Common myeloid progenitor, CD34-positive (primary cell): ENCODE measurements around the gene TSSC4. TPM values are rescaled to one million over a fixed set of nuclear protein-coding genes. Genes with fewer than 3 reads are reported as not detected.
"Not testable (repeated sequence)": the region's sequence is repeated elsewhere in the genome, so short reads cannot be mapped to it uniquely, and the experiment has no call there.

Experiments used
- CTCF ChIA-PET: fragments of 350-600 bp; sonication (Branson Sonifier 250); formaldehyde crosslinking; loops from one replicate; lab custom pipeline; 2021; ENCODE audit warnings: antibody characterized with exemption; lab: Charles Lee
- POLR2A ChIA-PET: fragments of 350-600 bp; sonication (Branson Sonifier 250); formaldehyde crosslinking; loops from one replicate; lab custom pipeline; 2021; ENCODE audit warnings: antibody characterized with exemption; lab: Charles Lee
- DNase-seq, 3 donors: peaks; one replicate each; pipeline versions ENCODE4 v3.0.0 to v3.0.0-alpha.2; 2013
- H3K27ac ChIP-seq, 2 experiments: 1 replicate in 1 of 2; 2 replicates in 1 of 2; pipeline ENCODE4 v1.7.0; 2013; ENCODE audit warnings: inconsistent platforms in 2 of 2, low read length in 2 of 2, mild to moderate bottlenecking in 2 of 2, low read depth in 1 of 2, moderate library complexity in 1 of 2; ENCODE audit not compliant: severe bottlenecking in 2 of 2, insufficient read depth in 1 of 2, poor library complexity in 1 of 2
- H3K27me3 ChIP-seq, 5 experiments: replicated peaks in 2 of 5; 1 replicate in 3 of 5; 2 replicates in 2 of 5; pipeline versions ENCODE4 v1.6.1 to v1.7.0; 2013; ENCODE audit warnings: low read length in 4 of 5, mild to moderate bottlenecking in 2 of 5, moderate library complexity in 2 of 5, inconsistent platforms in 1 of 5; ENCODE audit not compliant: insufficient read depth in 5 of 5, control insufficient read depth in 4 of 5
- H3K36me3 ChIP-seq, 4 experiments: 1 replicate in 2 of 4; 2 replicates in 2 of 4; pipeline versions ENCODE4 v1.6.1 to v1.7.0; 2013; ENCODE audit warnings: low read length in 3 of 4, control low read depth in 1 of 4, mild to moderate bottlenecking in 1 of 4; ENCODE audit not compliant: control insufficient read depth in 4 of 4, insufficient read depth in 4 of 4
- H3K4me1 ChIP-seq, 4 experiments: 1 replicate in 3 of 4; 2 replicates in 1 of 4; pipeline versions ENCODE4 v1.6.1 to v1.7.1; 2013; ENCODE audit warnings: low read length in 3 of 4, mild to moderate bottlenecking in 3 of 4, control low read depth in 1 of 4, inconsistent platforms in 1 of 4, moderate library complexity in 1 of 4; ENCODE audit not compliant: control insufficient read depth in 4 of 4, insufficient read depth in 4 of 4; ENCODE audit errors: control extremely low read depth in 1 of 4
- H3K4me3 ChIP-seq, 7 experiments: 1 replicate in 4 of 7; 2 replicates in 3 of 7; pipeline versions ENCODE4 v1.5.1 to v1.7.0; 2013; ENCODE audit warnings: mild to moderate bottlenecking in 7 of 7, low read length in 6 of 7, moderate library complexity in 6 of 7, inconsistent platforms in 2 of 7, low read depth in 2 of 7, control low read depth in 1 of 7; ENCODE audit not compliant: insufficient read depth in 4 of 7, control insufficient read depth in 1 of 7; ENCODE audit errors: extremely low read depth in 1 of 7
- H3K9me3 ChIP-seq, 5 experiments: 1 replicate in 4 of 5; 2 replicates in 1 of 5; pipeline versions ENCODE4 v1.6.1 to v1.7.1; 2013; ENCODE audit warnings: low read length in 4 of 5, mild to moderate bottlenecking in 2 of 5, inconsistent platforms in 1 of 5, low read depth in 1 of 5, moderate library complexity in 1 of 5; ENCODE audit not compliant: control insufficient read depth in 4 of 5, insufficient read depth in 2 of 5; ENCODE audit errors: control extremely low read depth in 1 of 5
- WGBS: methylation state at CpG from one replicate; pipeline ENCODE4 v1.1.5; 2013; ENCODE audit not compliant: insufficient coverage; 5-methylcytosine and 5-hydroxymethylcytosine counted together
- polyA plus RNA-seq: library from polyadenylated mRNA; unstranded; fragments of 120-200 nt; gene quantifications from one replicate; pipeline ENCODE4 v1.2.1, GENCODE V29; 2013

Gene TSSC4
- 36.0 TPM for polyA plus RNA-seq

DNA sequence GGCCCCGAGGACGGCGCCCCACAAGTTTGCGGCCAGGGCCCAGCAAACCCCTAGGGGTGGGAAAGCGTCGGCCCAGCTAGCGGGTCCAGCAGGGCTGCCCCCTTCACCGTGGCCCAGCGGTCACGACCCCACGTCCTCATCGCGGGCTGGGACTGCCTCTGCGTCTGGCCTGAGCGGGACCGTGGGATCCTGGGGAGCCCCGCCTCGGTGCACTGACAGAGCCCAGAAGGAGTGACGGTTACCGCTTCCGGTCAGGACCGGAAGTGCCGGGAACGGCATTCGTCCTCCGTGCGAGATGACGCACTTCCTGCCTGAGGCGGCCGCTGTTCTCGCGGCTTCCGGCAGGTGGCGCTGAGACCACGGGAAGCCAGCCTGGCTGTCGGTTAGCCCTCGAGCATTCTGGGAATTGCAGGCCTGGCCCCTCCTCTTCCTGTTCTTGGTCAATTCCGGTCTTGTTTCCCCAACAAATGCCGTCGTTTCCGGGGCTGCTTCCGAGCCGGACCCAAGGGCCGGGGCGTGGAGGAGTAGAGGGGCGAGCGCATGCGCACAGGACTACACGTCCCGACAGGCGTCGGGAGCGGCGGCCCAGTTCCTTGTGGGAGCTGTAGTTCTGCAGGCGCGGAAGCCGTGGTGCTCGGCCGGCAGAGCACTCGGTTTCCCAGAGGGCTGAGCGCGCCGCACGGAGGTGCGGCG, at the start of gene TSSC4:
TSSC4 (plus strand) TSS at position 682 of the 693 bp plus-strand sequence. CDS start 1,884 bp downstream, outside the sequence.
- peak; percentile 100 for DNase-seq
- H3K9me3 ChIP-seq = no peaks in the 10 kb centered on the region
- CTCF ChIA-PET = interaction anchor here (0.6 to 9.9 kb wide), 15 partner anchors 8 to 201 kb away, joined by 3 to 90 read pairs (median 4); partner anchors contain the start of genes C11orf21, CD81 and TSPAN32
- WGBS = under 1% methylated on average over 56 of the region's 66 CpGs
- POLR2A ChIA-PET = interaction anchor here (0.6 to 3.1 kb wide), 9 partner anchors 12 to 1817 kb away, joined by 3 to 11 read pairs (median 4); partner anchors contain the start of genes C11orf21, CD81 and TSPAN32
- H3K4me3 ChIP-seq = peak within 1 kb of the TSS; percentile 90 to 100 (median 99)
- H3K36me3 ChIP-seq = peaks cover 2 to 46% (median 35%) of the 10 kb centered on the region in 4 experiments
- H3K27ac ChIP-seq = peak within 1 kb of the TSS; percentile 96 to 97
- H3K27me3 ChIP-seq = no peaks in the 10 kb centered on the region
- peaks cover 0 to 26% (median 25%) of the 10 kb centered on the region in 4 experiments for H3K4me1 ChIP-seq

DNA sequence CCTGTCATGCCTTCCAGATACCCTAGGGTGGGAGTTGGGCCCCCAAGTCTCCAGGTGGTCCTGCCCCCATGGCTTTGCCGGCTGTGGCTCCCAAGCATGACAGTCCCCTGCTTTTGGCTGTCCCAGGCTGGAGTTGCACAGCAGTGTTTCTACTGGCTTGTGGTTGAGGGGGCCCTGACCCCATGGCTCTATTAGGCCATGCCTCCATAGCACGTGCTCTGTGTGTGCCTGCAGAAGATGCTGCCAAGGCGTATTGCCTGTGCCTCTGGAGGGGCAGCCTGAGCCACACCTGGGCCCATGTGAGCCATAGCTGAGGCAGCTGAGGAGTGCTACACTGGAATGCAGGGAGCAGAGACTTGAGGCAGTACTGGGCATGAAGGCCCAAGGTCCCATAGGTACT, 48.8 kb upstream of the TSSC4 start:
- no peaks in the 10 kb centered on the region for H3K36me3 ChIP-seq
- CTCF ChIA-PET = interaction anchor here (1.1 kb wide), 1 partner anchor 35 kb away, joined by 4 read pairs; no protein-coding TSS in a partner anchor
- no peaks in the 10 kb centered on the region for H3K4me1 ChIP-seq
- peaks cover 0 to 7% (median 1%) of the 10 kb centered on the region in 5 experiments for H3K27me3 ChIP-seq
- H3K27ac ChIP-seq = no peak overlapping the region
- H3K9me3 ChIP-seq = peaks cover 0 to 13% (median 3%) of the 10 kb centered on the region in 5 experiments
- no peak for DNase-seq
- POLR2A ChIA-PET = no interaction called here
- 100% methylated on average over 2 of the region's 3 CpGs for WGBS
- no peak overlapping the region for H3K4me3 ChIP-seq

DNA sequence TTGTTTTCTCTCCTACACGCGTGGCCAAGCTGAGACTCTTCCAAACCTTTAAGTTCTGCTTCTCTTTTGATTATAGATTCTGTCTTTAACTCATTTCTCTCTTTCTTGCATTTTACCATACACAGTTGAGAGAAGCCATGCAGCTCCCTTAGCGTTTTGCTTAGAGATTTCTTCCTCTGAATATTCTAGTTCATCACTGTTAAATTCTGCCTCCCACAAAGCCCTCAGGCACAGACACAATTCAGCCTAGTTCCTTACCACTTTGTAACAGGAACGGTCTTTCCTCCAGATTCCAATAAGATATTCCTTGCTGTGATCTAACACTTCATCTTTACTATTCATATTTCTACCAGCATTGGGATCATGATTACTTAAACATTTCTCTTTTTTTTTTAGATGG, 48.1 kb upstream of the TSSC4 start:
- Histone ChIP-seq H3K9me3 (peaks cover 0 to 12% (median 3%) of the 10 kb centered on the region in 5 experiments), H3K27me3 (peaks cover 0 to 10% (median 2%) of the 10 kb centered on the region in 5 experiments), H3K27ac (no peak overlapping the region), H3K36me3 (no peaks in the 10 kb centered on the region), H3K4me3 (no peak overlapping the region), H3K4me1 (no peaks in the 10 kb centered on the region)
- no peak for DNase-seq
- 90% methylated on average over 4 of the region's 4 CpGs for WGBS
- POLR2A ChIA-PET = no interaction called here
- CTCF ChIA-PET = interaction anchor here (1.1 kb wide), 1 partner anchor 36 kb away, joined by 4 read pairs; no protein-coding TSS in a partner anchor

DNA sequence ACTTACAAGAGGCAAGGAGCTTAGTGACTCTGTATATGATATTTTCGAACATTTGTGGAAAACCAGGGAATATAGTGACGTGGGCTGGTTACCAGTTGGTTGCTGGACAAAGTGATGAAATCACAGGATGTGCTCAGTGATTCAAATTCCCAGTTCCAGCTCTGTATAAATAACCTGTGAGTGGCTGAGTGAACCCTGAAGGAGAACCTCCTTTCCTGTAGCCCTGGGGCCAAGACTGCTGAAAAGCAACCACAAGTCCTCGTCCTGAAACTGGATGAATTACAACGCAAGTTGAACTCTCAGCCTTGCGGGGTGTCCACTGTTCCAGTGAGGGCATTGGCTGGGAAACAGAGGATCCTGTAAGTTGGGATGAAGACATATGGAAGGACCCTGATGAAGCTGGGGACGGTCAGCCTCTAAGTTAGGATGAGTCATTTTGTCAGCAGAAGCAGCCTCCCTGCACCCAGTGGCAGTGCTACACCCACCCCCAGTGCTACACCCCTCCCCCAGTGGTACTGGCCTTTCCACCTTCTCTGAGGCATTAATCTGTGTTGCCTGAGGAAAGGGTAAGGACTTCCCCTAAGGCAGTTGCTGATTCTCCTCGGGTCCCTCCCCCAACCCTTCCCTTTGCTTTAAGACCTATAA, 45.4 kb upstream of the TSSC4 start:
- Histone ChIP-seq H3K27ac (no peak overlapping the region), H3K4me3 (no peak overlapping the region), H3K36me3 (no peaks in the 10 kb centered on the region), H3K4me1 (no peaks in the 10 kb centered on the region), H3K27me3 (peaks cover 0 to 10% (median 2%) of the 10 kb centered on the region in 5 experiments), H3K9me3 (no peaks in the 10 kb centered on the region)
- CTCF ChIA-PET = no interaction called here
- no peak for DNase-seq
- WGBS = 95% methylated on average over 4 of the region's 7 CpGs
- POLR2A ChIA-PET = no interaction called here

DNA sequence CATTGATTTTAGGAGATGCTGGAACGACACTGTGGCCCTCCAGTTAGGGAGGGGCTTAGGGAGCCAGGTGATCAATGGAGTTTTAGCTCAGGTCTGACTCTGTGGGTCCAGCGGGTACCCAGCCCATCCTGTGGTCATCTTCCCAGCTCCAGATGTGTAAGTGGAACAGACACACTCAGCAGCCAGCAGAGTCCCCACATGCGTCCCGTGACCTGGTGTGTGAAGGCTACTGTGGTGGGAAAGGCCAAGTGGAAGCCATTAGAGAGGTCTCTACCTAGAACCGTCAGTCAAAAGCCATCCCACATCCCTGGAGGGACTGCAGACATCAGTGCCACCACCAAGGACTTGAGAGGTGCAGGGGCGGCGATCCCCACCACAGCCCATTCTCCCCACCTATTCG, 43.3 kb upstream of the TSSC4 start:
- Histone ChIP-seq H3K4me3 (no peak overlapping the region), H3K4me1 (no peaks in the 10 kb centered on the region), H3K36me3 (no peaks in the 10 kb centered on the region), H3K27me3 (peaks cover 0 to 8% (median 0%) of the 10 kb centered on the region in 5 experiments), H3K9me3 (no peaks in the 10 kb centered on the region), H3K27ac (no peak overlapping the region)
- no peak for DNase-seq
- ChIA-PET CTCF (no interaction called here), POLR2A (no interaction called here)
- 71% methylated on average over 7 of the region's 8 CpGs for WGBS

DNA sequence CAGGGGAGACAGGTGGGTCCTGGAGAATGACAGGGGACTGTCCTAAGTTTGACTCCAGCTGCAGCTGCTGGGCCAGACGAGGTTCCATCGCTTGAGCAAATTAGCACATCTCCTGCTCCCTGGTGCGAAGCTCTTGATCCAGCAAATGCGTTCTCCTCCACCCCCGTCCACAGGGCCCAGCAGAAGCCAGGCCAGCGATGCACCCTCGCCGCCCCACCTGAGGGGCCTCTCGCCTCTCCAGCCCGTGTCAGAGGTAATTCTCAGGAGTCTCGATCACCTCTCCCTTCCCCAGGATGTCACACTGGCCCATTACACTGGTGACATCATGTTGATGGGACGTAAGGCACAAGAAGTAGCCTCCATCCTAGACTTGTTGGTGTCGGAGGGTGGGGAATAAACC, 42.9 kb upstream of the TSSC4 start:
- CTCF ChIA-PET, DNase-seq, H3K36me3 ChIP-seq, H3K4me3 ChIP-seq, POLR2A ChIA-PET, H3K4me1 ChIP-seq, H3K9me3 ChIP-seq, H3K27ac ChIP-seq: not testable (repeated sequence)
- WGBS = 100% methylated on average over 11 of the region's 13 CpGs
- H3K27me3 ChIP-seq = peaks cover 0 to 10% (median 0%) of the 10 kb centered on the region in 5 experiments
